ENCODE measurements around the gene NEO1.

The NEO1 gene

DNA sequence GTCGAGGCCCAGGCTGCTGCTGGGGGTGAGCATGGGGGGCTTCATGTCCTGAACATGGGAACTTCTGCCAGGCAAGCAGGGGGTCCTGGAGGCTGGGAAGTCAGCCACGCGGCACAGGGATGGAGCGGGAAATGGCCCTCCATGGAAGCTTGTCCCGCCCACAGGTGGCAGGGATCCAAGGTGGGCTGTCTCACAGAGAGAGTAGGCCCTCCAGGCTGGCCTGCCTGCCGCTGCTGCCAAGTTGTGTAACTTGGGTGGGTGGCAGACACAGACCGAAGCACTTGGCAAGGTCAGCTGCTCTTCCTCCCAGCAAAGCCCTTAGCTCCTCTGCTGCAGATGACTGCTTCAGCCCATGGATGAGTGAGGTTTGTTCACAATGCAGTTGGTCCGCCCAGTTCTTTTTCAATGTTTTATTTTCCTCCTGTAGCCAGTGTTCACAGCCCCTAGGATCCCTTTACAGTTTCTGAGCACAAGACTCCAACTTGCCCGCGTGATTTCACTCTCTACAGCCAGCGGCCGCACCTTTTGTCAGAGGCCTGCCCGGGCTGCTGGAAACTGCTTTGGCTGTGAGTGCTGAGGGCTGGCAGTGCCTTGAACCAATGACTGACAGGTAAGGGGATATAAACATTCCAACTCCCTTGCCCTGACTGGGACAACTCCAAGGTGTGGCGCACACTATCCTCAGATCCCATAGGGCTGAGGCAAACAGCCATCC lies 289.8 kb downstream of the NEO1 start:
- no peak overlapping the region for H3K9ac ChIP-seq (ENCODE audit: low read depth in 1 of 2, low read length in 2 of 2)
- H3K9me3 ChIP-seq (ENCODE audit: control insufficient read depth in 2 of 2, low read length in 2 of 2): no peaks in the 10 kb centered on the region
- H3K4me1 ChIP-seq (ENCODE audit: control insufficient read depth in 2 of 2, insufficient read depth in 2 of 2, low read length in 2 of 2): no peaks in the 10 kb centered on the region
- H3K4me3 ChIP-seq (ENCODE audit: low read length in 2 of 2): no peak overlapping the region
- H3K36me3 ChIP-seq (ENCODE audit: control insufficient read depth in 2 of 2, insufficient read depth in 2 of 2, low read length in 2 of 2): no peaks in the 10 kb centered on the region
- peaks cover 0 to 3% of the 10 kb centered on the region in 2 donors for H3K27me3 ChIP-seq (ENCODE audit: control insufficient read depth in 2 of 2, insufficient read depth in 2 of 2, low read length in 2 of 2)
- H3K27ac ChIP-seq (ENCODE audit: low read depth in 2 of 2, low read length in 2 of 2): no peak overlapping the region

DNA sequence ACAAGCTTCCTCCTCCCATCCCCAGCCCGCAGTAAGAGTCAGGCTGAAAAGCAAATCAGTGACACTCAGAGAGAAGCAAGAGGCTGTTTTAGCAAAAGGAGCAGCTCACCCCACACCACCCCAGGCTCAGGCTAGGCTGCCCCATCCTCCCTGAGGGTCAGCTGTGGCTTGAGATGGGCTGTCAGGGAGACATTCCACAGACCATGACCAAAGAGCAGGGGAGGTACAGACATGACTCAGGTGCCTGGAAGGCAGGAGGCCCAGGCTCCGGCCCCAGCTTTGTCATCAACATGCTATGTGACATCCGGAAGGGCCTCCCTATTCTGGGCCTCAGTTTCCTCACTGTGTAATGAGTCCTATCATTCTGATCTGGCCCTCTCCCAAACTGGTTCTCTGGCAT lies 291.8 kb downstream of the NEO1 start:
- peaks cover 0 to 3% of the 10 kb centered on the region in 2 donors for H3K27me3 ChIP-seq (ENCODE audit: control insufficient read depth in 2 of 2, insufficient read depth in 2 of 2, low read length in 2 of 2)
- H3K4me1 ChIP-seq (ENCODE audit: control insufficient read depth in 2 of 2, insufficient read depth in 2 of 2, low read length in 2 of 2): no peaks in the 10 kb centered on the region
- no peaks in the 10 kb centered on the region for H3K9me3 ChIP-seq (ENCODE audit: control insufficient read depth in 2 of 2, low read length in 2 of 2)
- H3K9ac ChIP-seq (ENCODE audit: low read depth in 1 of 2, low read length in 2 of 2): no peak overlapping the region
- no peak overlapping the region for H3K4me3 ChIP-seq (ENCODE audit: low read length in 2 of 2)
- H3K27ac ChIP-seq (ENCODE audit: low read depth in 2 of 2, low read length in 2 of 2): no peak overlapping the region
- H3K36me3 ChIP-seq (ENCODE audit: control insufficient read depth in 2 of 2, insufficient read depth in 2 of 2, low read length in 2 of 2): no peaks in the 10 kb centered on the region

- H3K9ac ChIP-seq (ENCODE audit: low read depth in 1 of 2, low read length in 2 of 2): no peak overlapping the region
- H3K27me3 ChIP-seq (ENCODE audit: control insufficient read depth in 2 of 2, insufficient read depth in 2 of 2, low read length in 2 of 2): peaks cover 0 to 3% of the 10 kb centered on the region in 2 donors
- no peaks in the 10 kb centered on the region for H3K36me3 ChIP-seq (ENCODE audit: control insufficient read depth in 2 of 2, insufficient read depth in 2 of 2, low read length in 2 of 2)
- no peak overlapping the region for H3K4me3 ChIP-seq (ENCODE audit: low read length in 2 of 2)
- H3K9me3 ChIP-seq (ENCODE audit: control insufficient read depth in 2 of 2, low read length in 2 of 2): no peaks in the 10 kb centered on the region
- H3K4me1 ChIP-seq (ENCODE audit: control insufficient read depth in 2 of 2, insufficient read depth in 2 of 2, low read length in 2 of 2): no peaks in the 10 kb centered on the region
- H3K27ac ChIP-seq (ENCODE audit: low read depth in 2 of 2, low read length in 2 of 2): no peak overlapping the region
Measured at GRCh38 chr15:73345658-73346057, 293.4 kb downstream of the NEO1 start.

DNA sequence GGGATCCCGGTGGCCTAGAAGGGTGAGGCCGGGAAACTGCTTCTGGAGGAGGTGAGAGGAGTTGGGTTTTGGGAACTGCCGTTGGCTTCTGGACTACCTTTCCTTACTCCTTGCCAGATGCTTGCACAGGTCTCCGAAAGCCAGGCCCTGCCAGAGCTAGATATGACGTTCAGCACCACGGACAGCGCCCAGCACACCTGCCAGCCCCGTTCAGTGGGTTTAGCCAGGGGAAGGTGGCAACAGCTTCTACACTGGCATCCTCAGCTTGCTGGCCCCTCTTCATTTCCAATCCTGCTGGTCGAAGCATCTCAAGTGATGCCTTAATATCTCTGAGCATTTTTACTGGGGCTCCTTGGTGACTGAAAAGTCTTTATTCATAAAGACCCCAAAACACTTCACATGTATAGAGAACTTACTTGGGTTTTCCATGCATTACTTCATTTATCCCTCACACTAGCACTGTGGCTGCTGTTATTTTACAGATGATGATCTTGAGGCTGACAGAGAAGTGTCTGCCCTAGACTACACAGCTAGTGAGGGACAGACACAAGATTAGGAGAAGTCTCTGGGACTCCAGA lies 294.6 kb downstream of the NEO1 start:
- no peak overlapping the region for H3K9ac ChIP-seq (ENCODE audit: low read depth in 1 of 2, low read length in 2 of 2)
- no peaks in the 10 kb centered on the region for H3K9me3 ChIP-seq (ENCODE audit: control insufficient read depth in 2 of 2, low read length in 2 of 2)
- H3K4me1 ChIP-seq (ENCODE audit: control insufficient read depth in 2 of 2, insufficient read depth in 2 of 2, low read length in 2 of 2): no peaks in the 10 kb centered on the region
- H3K4me3 ChIP-seq (ENCODE audit: low read length in 2 of 2): no peak overlapping the region
- H3K27me3 ChIP-seq (ENCODE audit: control insufficient read depth in 2 of 2, insufficient read depth in 2 of 2, low read length in 2 of 2): peaks cover 0 to 3% of the 10 kb centered on the region in 2 donors
- no peak overlapping the region for H3K27ac ChIP-seq (ENCODE audit: low read depth in 2 of 2, low read length in 2 of 2)
- H3K36me3 ChIP-seq (ENCODE audit: control insufficient read depth in 2 of 2, insufficient read depth in 2 of 2, low read length in 2 of 2): no peaks in the 10 kb centered on the region

- Histone ChIP-seq H3K4me3 (ENCODE audit: low read length in 2 of 2) (no peak overlapping the region), H3K9ac (ENCODE audit: low read depth in 1 of 2, low read length in 2 of 2) (no peak overlapping the region), H3K36me3 (ENCODE audit: control insufficient read depth in 2 of 2, insufficient read depth in 2 of 2, low read length in 2 of 2) (no peaks in the 10 kb centered on the region), H3K27me3 (ENCODE audit: control insufficient read depth in 2 of 2, insufficient read depth in 2 of 2, low read length in 2 of 2) (peaks cover 0 to 3% of the 10 kb centered on the region in 2 donors), H3K4me1 (ENCODE audit: control insufficient read depth in 2 of 2, insufficient read depth in 2 of 2, low read length in 2 of 2) (no peaks in the 10 kb centered on the region), H3K9me3 (ENCODE audit: control insufficient read depth in 2 of 2, low read length in 2 of 2) (no peaks in the 10 kb centered on the region), H3K27ac (ENCODE audit: low read depth in 2 of 2, low read length in 2 of 2) (no peak overlapping the region)
Measured at GRCh38 chr15:73349191-73349590, 296.9 kb downstream of the NEO1 start.

DNA sequence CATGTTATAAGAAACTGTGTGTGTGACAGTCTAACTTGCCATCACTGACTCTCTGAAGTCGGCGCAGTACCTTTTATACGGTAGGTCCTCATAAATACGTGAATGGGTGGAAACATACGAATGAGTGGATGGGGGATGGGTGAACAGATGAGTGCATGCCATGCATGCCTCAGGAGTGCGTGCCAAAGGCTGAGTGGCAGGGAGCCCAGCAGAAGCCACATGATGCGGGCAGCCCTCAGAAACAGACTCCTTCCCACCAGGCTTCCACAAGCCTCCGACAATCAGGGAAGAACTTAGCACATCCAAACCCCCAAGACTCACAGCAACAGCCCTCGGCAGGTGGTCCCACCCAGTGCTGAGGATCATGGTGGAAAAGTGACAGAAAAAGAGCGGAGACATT lies 299.8 kb downstream of the NEO1 start:
- H3K36me3 ChIP-seq (ENCODE audit: control insufficient read depth in 2 of 2, insufficient read depth in 2 of 2, low read length in 2 of 2): no peaks in the 10 kb centered on the region
- no peaks in the 10 kb centered on the region for H3K9me3 ChIP-seq (ENCODE audit: control insufficient read depth in 2 of 2, low read length in 2 of 2)
- no peak overlapping the region for H3K4me3 ChIP-seq (ENCODE audit: low read length in 2 of 2)
- H3K27ac ChIP-seq (ENCODE audit: low read depth in 2 of 2, low read length in 2 of 2): no peak overlapping the region
- no peak overlapping the region for H3K9ac ChIP-seq (ENCODE audit: low read depth in 1 of 2, low read length in 2 of 2)
- no peaks in the 10 kb centered on the region for H3K4me1 ChIP-seq (ENCODE audit: control insufficient read depth in 2 of 2, insufficient read depth in 2 of 2, low read length in 2 of 2)
- H3K27me3 ChIP-seq (ENCODE audit: control insufficient read depth in 2 of 2, insufficient read depth in 2 of 2, low read length in 2 of 2): no peaks in the 10 kb centered on the region

- Histone ChIP-seq H3K4me3 (ENCODE audit: low read length in 2 of 2) (no peak overlapping the region), H3K4me1 (ENCODE audit: control insufficient read depth in 2 of 2, insufficient read depth in 2 of 2, low read length in 2 of 2) (peaks cover 0 to 3% of the 10 kb centered on the region in 2 donors), H3K9me3 (ENCODE audit: control insufficient read depth in 2 of 2, low read length in 2 of 2) (no peaks in the 10 kb centered on the region), H3K27me3 (ENCODE audit: control insufficient read depth in 2 of 2, insufficient read depth in 2 of 2, low read length in 2 of 2) (no peaks in the 10 kb centered on the region), H3K9ac (ENCODE audit: low read depth in 1 of 2, low read length in 2 of 2) (no peak overlapping the region), H3K27ac (ENCODE audit: low read depth in 2 of 2, low read length in 2 of 2) (no peak overlapping the region), H3K36me3 (ENCODE audit: control insufficient read depth in 2 of 2, insufficient read depth in 2 of 2, low read length in 2 of 2) (no peaks in the 10 kb centered on the region)
Measured at GRCh38 chr15:73353734-73354133, 301.5 kb downstream of the NEO1 start.

GRCh38 chr15:73354241-73354640 lies 302.0 kb downstream of the NEO1 start:
- Histone ChIP-seq H3K4me1 (ENCODE audit: control insufficient read depth in 2 of 2, insufficient read depth in 2 of 2, low read length in 2 of 2) (peaks cover 0 to 4% of the 10 kb centered on the region in 2 donors), H3K9me3 (ENCODE audit: control insufficient read depth in 2 of 2, low read length in 2 of 2) (no peaks in the 10 kb centered on the region), H3K4me3 (ENCODE audit: low read length in 2 of 2) (no peak overlapping the region), H3K9ac (ENCODE audit: low read depth in 1 of 2, low read length in 2 of 2) (no peak overlapping the region), H3K27ac (ENCODE audit: low read depth in 2 of 2, low read length in 2 of 2) (no peak overlapping the region), H3K36me3 (ENCODE audit: control insufficient read depth in 2 of 2, insufficient read depth in 2 of 2, low read length in 2 of 2) (no peaks in the 10 kb centered on the region), H3K27me3 (ENCODE audit: control insufficient read depth in 2 of 2, insufficient read depth in 2 of 2, low read length in 2 of 2) (no peaks in the 10 kb centered on the region)
